Esophagus muscularis mucosa (tissue), 4 donors: ENCODE measurements around the gene AGBL1. TPM values are rescaled to one million over a fixed set of nuclear protein-coding genes. Genes with fewer than 3 reads are reported as not detected.

Source experiments
- DNase-seq: peaks from one replicate; pipeline ENCODE4 v3.0.0-alpha.2; 2017; ENCODE audit errors: extremely low spot score
- H3K27ac ChIP-seq, 4 donors: fragments of 200-600 bp; sonication (generic); replicated peaks in 1 of 4; 1 replicate in 3 of 4; 2 replicates in 1 of 4; pipeline ENCODE4 v1.5.1; 2016 to 2019; ENCODE audit warnings: mild to moderate bottlenecking in 1 of 4
- H3K27me3 ChIP-seq, 4 donors: fragments of 200-600 bp; sonication (generic); one replicate each; pipeline versions ENCODE4 v1.5.1 to v1.6.0; 2016 to 2019
- H3K36me3 ChIP-seq, 4 donors: fragments of 200-600 bp; sonication (generic); one replicate each; pipeline ENCODE4 v1.5.1; 2016 to 2019
- H3K4me1 ChIP-seq, 4 donors: fragments of 200-600 bp; sonication (generic); one replicate each; pipeline ENCODE4 v1.5.1; 2016 to 2019
- H3K4me3 ChIP-seq, 4 donors: fragments of 200-600 bp; sonication (generic); 1 replicate in 2 of 4; 2 replicates in 2 of 4; pipeline ENCODE4 v1.5.1; 2016 to 2019; ENCODE audit warnings: mild to moderate bottlenecking in 4 of 4, moderate library complexity in 1 of 4
- H3K9me3 ChIP-seq, 4 donors: fragments of 200-600 bp; sonication (generic); 1 replicate in 3 of 4; 2 replicates in 1 of 4; pipeline ENCODE4 v1.5.1; 2016 to 2019
- EP300 ChIP-seq: sonication (generic); formaldehyde crosslinking; IDR thresholded peaks from one replicate; pipeline ENCODE4 v1.6.1; 2017; ENCODE audit warnings: antibody characterized with exemption
- POLR2A ChIP-seq: fragments of 450-650 bp; IDR thresholded peaks from one replicate; pipeline ENCODE4 v1.6.1; 2017; ENCODE audit warnings: antibody characterized with exemption, moderate library complexity, mild to moderate bottlenecking, low read depth
- POLR2AphosphoS5 ChIP-seq, 2 donors: sonication (generic); formaldehyde crosslinking; IDR thresholded peaks; one replicate each; pipeline ENCODE4 v1.6.1; 2017; ENCODE audit warnings: antibody characterized with exemption in 2 of 2
- WGBS: methylation state at CpG from one replicate; pipeline ENCODE4 v1.1.5; 2018; 5-methylcytosine and 5-hydroxymethylcytosine counted together
- intact Hi-C: fragments of 100-400 bp; cut with DNase I; formaldehyde crosslinking; loops from one replicate; pipeline ENCODE4 v1.15.1; 2023
- total RNA-seq, 4 donors: library from RNA; depleted of rRNA; stranded (reverse); fragments of >200 nt; gene quantifications; one replicate each; pipeline versions ENCODE4 v1.1.0 to v1.2.1, GENCODE V29; 2016
- TF ChIP-seq, protein P1 (sequence below), 3 experiments: fragments of 200-600 bp in 2 of 3; fragments of 450-650 bp in 1 of 3; sonication (generic) in 2 of 3; IDR thresholded peaks; one replicate each; pipeline ENCODE4 v1.5.1; 2017 to 2019; ENCODE audit warnings: antibody characterized with exemption in 3 of 3, mild to moderate bottlenecking in 2 of 3, moderate library complexity in 1 of 3

The AGBL1 gene
- total RNA-seq, 4 donors from 2014 or later = 0.06 TPM; not detected in 3

DNA sequence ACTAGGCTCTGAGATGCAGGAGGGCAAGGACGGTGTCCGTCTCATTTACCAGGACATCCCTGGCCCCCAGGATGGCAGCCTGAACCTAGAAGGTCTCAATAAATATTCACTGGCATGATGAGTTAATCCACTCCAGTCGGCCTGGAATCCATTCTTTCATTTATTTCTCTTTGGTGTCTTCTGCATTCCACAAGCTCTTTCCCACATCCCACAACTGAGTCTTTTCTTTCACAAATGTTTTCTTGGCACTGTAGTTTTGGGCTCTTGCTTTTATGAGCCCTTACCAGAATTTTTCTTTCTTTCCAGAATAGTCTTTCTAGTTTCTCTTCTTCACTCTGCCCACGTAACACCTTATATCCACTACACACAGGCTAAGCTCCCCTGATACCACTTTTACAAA is 778.0 kb downstream of the AGBL1 start:
- intact Hi-C loops = no loop called here
- no peaks in the 10 kb centered on the region for H3K27me3 ChIP-seq
- no peaks in the 10 kb centered on the region for H3K9me3 ChIP-seq
- TF ChIP-seq POLR2AphosphoS5 (IDR thresholded peaks at IDR 0.05) = no peak
- no peak for TF ChIP-seq EP300
- TF ChIP-seq POLR2A = no peak
- TF ChIP-seq, protein P1, sequence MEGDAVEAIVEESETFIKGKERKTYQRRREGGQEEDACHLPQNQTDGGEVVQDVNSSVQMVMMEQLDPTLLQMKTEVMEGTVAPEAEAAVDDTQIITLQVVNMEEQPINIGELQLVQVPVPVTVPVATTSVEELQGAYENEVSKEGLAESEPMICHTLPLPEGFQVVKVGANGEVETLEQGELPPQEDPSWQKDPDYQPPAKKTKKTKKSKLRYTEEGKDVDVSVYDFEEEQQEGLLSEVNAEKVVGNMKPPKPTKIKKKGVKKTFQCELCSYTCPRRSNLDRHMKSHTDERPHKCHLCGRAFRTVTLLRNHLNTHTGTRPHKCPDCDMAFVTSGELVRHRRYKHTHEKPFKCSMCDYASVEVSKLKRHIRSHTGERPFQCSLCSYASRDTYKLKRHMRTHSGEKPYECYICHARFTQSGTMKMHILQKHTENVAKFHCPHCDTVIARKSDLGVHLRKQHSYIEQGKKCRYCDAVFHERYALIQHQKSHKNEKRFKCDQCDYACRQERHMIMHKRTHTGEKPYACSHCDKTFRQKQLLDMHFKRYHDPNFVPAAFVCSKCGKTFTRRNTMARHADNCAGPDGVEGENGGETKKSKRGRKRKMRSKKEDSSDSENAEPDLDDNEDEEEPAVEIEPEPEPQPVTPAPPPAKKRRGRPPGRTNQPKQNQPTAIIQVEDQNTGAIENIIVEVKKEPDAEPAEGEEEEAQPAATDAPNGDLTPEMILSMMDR (IDR thresholded peaks at IDR 0.05) = no peak
- 78% methylated on average over 4 of the region's 4 CpGs for WGBS
- no peaks in the 10 kb centered on the region for H3K36me3 ChIP-seq
- no peak overlapping the region for H3K4me3 ChIP-seq
- peaks cover 0 to 20% (median 10%) of the 10 kb centered on the region in 4 donors for H3K4me1 ChIP-seq
- H3K27ac ChIP-seq = no peak overlapping the region
- no peak for DNase-seq

DNA sequence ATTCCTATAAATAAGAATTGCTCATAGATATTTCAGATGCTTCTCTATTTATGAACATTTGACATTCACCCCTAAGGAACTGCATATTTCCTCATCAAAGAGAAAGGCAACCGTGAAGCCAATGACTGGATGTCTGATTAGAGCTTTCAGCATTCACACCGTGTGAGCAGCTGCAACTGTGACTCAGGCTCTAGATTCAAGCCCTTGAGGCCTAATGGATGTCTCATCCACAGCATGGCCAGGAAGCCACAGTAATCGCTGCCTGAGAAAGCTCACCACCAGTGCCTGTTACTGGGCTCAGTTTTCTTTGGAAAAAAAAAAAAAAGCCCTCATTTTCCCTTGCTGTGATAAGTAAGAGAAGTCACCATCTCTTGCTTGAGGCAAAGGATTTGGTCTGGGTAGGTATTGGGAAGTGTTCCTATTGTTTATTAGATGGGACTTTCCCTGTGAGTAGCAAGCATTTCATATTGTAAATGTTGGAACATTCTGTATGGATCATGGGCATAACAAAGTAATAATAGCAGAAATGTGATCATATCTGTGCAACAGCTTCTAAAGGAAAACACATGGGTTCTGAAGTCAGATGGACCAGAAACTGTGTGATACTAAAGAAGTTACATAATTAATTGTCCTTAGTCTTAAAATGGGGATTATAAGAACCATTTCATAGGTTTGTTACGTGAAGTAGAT is 783.7 kb downstream of the AGBL1 start:
- Histone ChIP-seq H3K4me1 (no peaks in the 10 kb centered on the region), H3K9me3 (no peaks in the 10 kb centered on the region), H3K27ac (no peak overlapping the region), H3K36me3 (no peaks in the 10 kb centered on the region), H3K4me3 (no peak overlapping the region), H3K27me3 (no peaks in the 10 kb centered on the region)
- no peak for DNase-seq
- TF ChIP-seq POLR2A (no peak), POLR2AphosphoS5 (IDR thresholded peaks at IDR 0.05) (no peak), EP300 (no peak)
- TF ChIP-seq, protein P1 (IDR thresholded peaks at IDR 0.05) = no peak
- intact Hi-C loops = no loop called here
- 71% methylated on average over 4 of the region's 4 CpGs for WGBS

DNA sequence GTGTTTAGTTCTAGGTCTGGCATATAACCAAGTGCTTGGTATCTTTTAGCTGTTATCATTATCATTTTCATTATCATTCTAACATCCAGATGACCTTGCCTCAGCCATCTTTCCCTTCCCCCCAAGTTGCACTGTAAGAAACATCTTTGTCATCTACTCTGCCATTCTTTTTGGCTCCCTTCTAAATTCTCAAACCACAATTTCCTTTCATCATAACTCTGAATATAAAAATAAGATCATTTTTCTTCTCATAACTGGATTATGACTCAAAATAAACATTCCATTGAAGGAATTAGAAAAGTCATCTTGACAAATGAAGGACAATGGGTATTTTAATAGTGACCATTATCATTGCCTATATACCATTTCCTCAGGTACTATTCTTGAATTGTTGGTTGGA is 786.2 kb downstream of the AGBL1 start:
- Histone ChIP-seq H3K27ac (no peak overlapping the region), H3K4me1 (no peaks in the 10 kb centered on the region), H3K4me3 (no peak overlapping the region), H3K9me3 (no peaks in the 10 kb centered on the region), H3K36me3 (no peaks in the 10 kb centered on the region), H3K27me3 (no peaks in the 10 kb centered on the region)
- TF ChIP-seq POLR2A = no peak
- TF ChIP-seq, protein P1 (IDR thresholded peaks at IDR 0.05) = no peak
- TF ChIP-seq EP300 = no peak
- intact Hi-C loops = no loop called here
- no peak for DNase-seq

DNA sequence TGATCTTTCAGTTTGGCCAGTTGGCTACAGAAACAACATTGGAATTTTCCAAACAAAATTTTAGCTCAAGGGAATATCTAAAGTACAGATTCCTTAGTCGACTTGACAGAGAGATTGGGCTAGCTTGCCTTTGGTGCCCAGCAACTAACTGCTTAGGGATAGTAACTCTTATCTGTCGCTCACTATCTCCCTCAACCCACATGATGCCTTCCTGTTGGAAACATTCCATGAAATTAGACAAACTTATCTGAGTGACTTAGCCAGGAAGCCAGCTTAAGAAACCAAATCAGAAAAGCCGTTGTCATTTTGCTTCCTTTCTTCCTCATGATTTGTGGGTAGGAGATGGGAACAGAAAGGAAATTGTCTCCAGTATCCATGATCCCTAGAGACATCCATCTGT is 791.2 kb downstream of the AGBL1 start:
- H3K9me3 ChIP-seq = no peaks in the 10 kb centered on the region
- no peak overlapping the region for H3K4me3 ChIP-seq
- TF ChIP-seq, protein P1 (IDR thresholded peaks at IDR 0.05) = no peak
- no peak for TF ChIP-seq POLR2A
- no peak for TF ChIP-seq POLR2AphosphoS5 (IDR thresholded peaks at IDR 0.05)
- TF ChIP-seq EP300 = no peak
- intact Hi-C loops = no loop called here
- 68% methylated on average over 3 of the region's 3 CpGs for WGBS
- DNase-seq = no peak
- H3K27me3 ChIP-seq = no peaks in the 10 kb centered on the region
- no peaks in the 10 kb centered on the region for H3K4me1 ChIP-seq
- no peak overlapping the region for H3K27ac ChIP-seq
- no peaks in the 10 kb centered on the region for H3K36me3 ChIP-seq

DNA sequence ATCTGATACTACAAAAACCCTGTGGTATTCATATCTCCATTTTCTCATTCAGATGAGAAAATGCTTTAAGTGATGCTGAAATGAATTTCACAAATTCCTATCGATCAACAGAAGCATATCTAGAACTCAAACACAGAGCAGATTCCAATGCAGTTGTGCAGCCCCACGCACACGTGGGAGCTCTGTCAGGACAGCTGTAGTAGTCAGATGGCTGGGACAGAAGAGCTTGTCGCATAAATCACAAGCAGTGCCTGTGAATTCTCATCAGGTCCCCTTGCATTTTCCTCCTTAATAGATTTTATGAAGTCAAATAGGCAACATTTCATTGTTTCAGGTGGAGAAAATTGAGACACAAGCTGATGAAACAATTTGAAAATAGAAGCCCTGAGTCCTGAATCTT is 792.3 kb downstream of the AGBL1 start:
- Histone ChIP-seq H3K4me3 (no peak overlapping the region), H3K9me3 (no peaks in the 10 kb centered on the region), H3K4me1 (peaks cover 0 to 7% (median 0%) of the 10 kb centered on the region in 4 donors), H3K36me3 (no peaks in the 10 kb centered on the region), H3K27me3 (no peaks in the 10 kb centered on the region), H3K27ac (no peak overlapping the region)
- intact Hi-C loops = no loop called here
- 88% methylated on average over 4 of the region's 4 CpGs for WGBS
- TF ChIP-seq POLR2A (no peak), EP300 (no peak), POLR2AphosphoS5 (IDR thresholded peaks at IDR 0.05) (no peak)
- TF ChIP-seq, protein P1 (IDR thresholded peaks at IDR 0.05) = no peak
- no peak for DNase-seq
